HG02981 (cell line): Measurements from ENCODE around the gene NOD2.

Experiments
- ATAC-seq: cut with Tn5 transposase; IDR thresholded peaks from one replicate; pipeline ENCODE4 v1.9.1; 2021; ENCODE audit warnings: mild to moderate bottlenecking, moderate library complexity; ENCODE audit not compliant: unreplicated experiment

NOD2 gene

GRCh38 chr16:50712560-50712898 is 19.1 kb downstream of the NOD2 start:
- no peak for ATAC-seq

GRCh38 chr16:50712956-50713355 is 19.6 kb downstream of the NOD2 start:
- no peak for ATAC-seq

GRCh38 chr16:50717091-50717490 is 23.7 kb downstream of the NOD2 start:
- no peak for ATAC-seq

GRCh38 chr16:50717494-50717893 is 24.1 kb downstream of the NOD2 start:
- ATAC-seq: no peak

- ATAC-seq: no peak
These were observed 24.8 kb downstream of the NOD2 start for GRCh38 chr16:50718061-50718760.

- ATAC-seq: no peak
These were observed 25.5 kb downstream of the NOD2 start for GRCh38 chr16:50718761-50719400.

- no peak for ATAC-seq
These were observed 26.3 kb downstream of the NOD2 start for GRCh38 chr16:50719401-50720337.

GRCh38 chr16:50721549-50722404 is 28.4 kb downstream of the NOD2 start:
- no peak for ATAC-seq

GRCh38 chr16:50722405-50722737 is 29.0 kb downstream of the NOD2 start:
- ATAC-seq: no peak

GRCh38 chr16:50722960-50723359 is 29.6 kb downstream of the NOD2 start:
- no peak for ATAC-seq

- no peak for ATAC-seq
These were observed 30.9 kb downstream of the NOD2 start for GRCh38 chr16:50724306-50724705.

GRCh38 chr16:50731130-50731988 is 38.0 kb downstream of the NOD2 start:
- no peak for ATAC-seq

GRCh38 chr16:50731989-50732832 is 38.8 kb downstream of the NOD2 start:
- no peak for ATAC-seq

GRCh38 chr16:50733468-50733867 is 40.1 kb downstream of the NOD2 start:
- ATAC-seq: no peak

- no peak for ATAC-seq
These were observed 42.3 kb downstream of the NOD2 start for GRCh38 chr16:50735629-50736122.

- no peak for ATAC-seq
These were observed 43.0 kb downstream of the NOD2 start for GRCh38 chr16:50736448-50736847.

- ATAC-seq: no peak
These were observed 44.1 kb downstream of the NOD2 start for GRCh38 chr16:50737420-50737959.

GRCh38 chr16:50739031-50739430 is 45.6 kb downstream of the NOD2 start:
- ATAC-seq: no peak

GRCh38 chr16:50740736-50741135 is 47.3 kb downstream of the NOD2 start:
- ATAC-seq: no peak
